T-cell (primary cell): ENCODE results near the gene GXYLT2. TPM values are rescaled to one million over a fixed set of nuclear protein-coding genes. Genes with fewer than 3 reads are reported as not detected.

ENCODE experiments used
- ATAC-seq, 4 experiments: fragments of 200-7000 bp in 3 of 4; fragments of 150-1000 bp in 1 of 4; cut with Tn5 transposase; replicated peaks in 1 of 4; 1 replicate in 3 of 4; 2 replicates in 1 of 4; pipeline ENCODE4 v1.10.0; 2021; ENCODE audit warnings: moderate library complexity in 3 of 4, mild to moderate bottlenecking in 2 of 4, moderate number of reproducible peaks in 1 of 4
- CTCF ChIA-PET, 2 donors: fragments of 300-600 bp; sonication (Branson Sonifier 250); formaldehyde crosslinking; loops; one replicate each; lab custom pipeline; 2022; ENCODE audit warnings: antibody characterized with exemption in 2 of 2; lab: Charles Lee
- POLR2A ChIA-PET, 2 donors: fragments of 300-600 bp; sonication (Branson Sonifier 250); formaldehyde crosslinking; loops; one replicate each; lab custom pipeline; 2022; ENCODE audit warnings: antibody characterized with exemption in 2 of 2; lab: Charles Lee
- DNase-seq, 35 experiments: peaks; one replicate each; pipeline versions ENCODE4 v3.0.0 to v3.0.0-alpha.2; 2013 to 2023
- H3K27ac ChIP-seq: one replicate; pipeline ENCODE4 v1.5.1; 2013; ENCODE audit warnings: low read length
- H3K27me3 ChIP-seq, 2 experiments: replicated peaks in 1 of 2; 1 replicate in 1 of 2; 2 replicates in 1 of 2; pipeline versions ENCODE4 v1.6.1 to v1.7.0; 2013; ENCODE audit warnings: low read length in 1 of 2, mixed read lengths in 1 of 2; ENCODE audit not compliant: control insufficient read depth in 2 of 2, insufficient read depth in 2 of 2; ENCODE audit errors: extremely low read depth in 1 of 2
- H3K36me3 ChIP-seq, 2 donors: 1 replicate in 1 of 2; 2 replicates in 1 of 2; pipeline versions ENCODE4 v1.6.1 to v1.7.0; 2013; ENCODE audit warnings: low read length in 1 of 2; ENCODE audit not compliant: control insufficient read depth in 2 of 2, insufficient read depth in 1 of 2; ENCODE audit errors: extremely low read depth in 1 of 2
- H3K4me1 ChIP-seq, 2 experiments: 1 replicate in 1 of 2; 2 replicates in 1 of 2; pipeline versions ENCODE4 v1.6.1 to v1.7.0; 2013; ENCODE audit warnings: low read length in 2 of 2, mixed read lengths in 1 of 2; ENCODE audit not compliant: insufficient read depth in 2 of 2, control insufficient read depth in 1 of 2; ENCODE audit errors: extremely low read depth in 1 of 2
- H3K4me3 ChIP-seq, 2 donors: 1 replicate in 1 of 2; 2 replicates in 1 of 2; pipeline versions ENCODE4 v1.5.1 to v1.7.0; 2013; ENCODE audit warnings: mild to moderate bottlenecking in 2 of 2, low read length in 1 of 2, moderate library complexity in 1 of 2; ENCODE audit not compliant: control insufficient read depth in 1 of 2; ENCODE audit errors: extremely low read depth in 1 of 2
- H3K9me3 ChIP-seq: 2 replicates; pipeline ENCODE4 v1.7.0; 2013
- H3K27ac Mint-ChIP-seq, 2 donors: one replicate each; pipeline ENCODE4 v1.8.0; 2020 to 2021; ENCODE audit warnings: mild to moderate bottlenecking in 2 of 2, mixed read lengths in 2 of 2
- H3K27me3 Mint-ChIP-seq, 2 donors: one replicate each; pipeline ENCODE4 v1.8.0; 2021 to 2022; ENCODE audit warnings: mixed read lengths in 2 of 2
- H3K36me3 Mint-ChIP-seq: one replicate; pipeline ENCODE4 v1.8.0; 2021; ENCODE audit warnings: mixed read lengths
- H3K4me1 Mint-ChIP-seq, 3 donors: one replicate each; pipeline ENCODE4 v1.8.0; 2020 to 2022; ENCODE audit warnings: mixed read lengths in 3 of 3, mild to moderate bottlenecking in 1 of 3
- H3K4me3 Mint-ChIP-seq, 3 donors: one replicate each; pipeline ENCODE4 v1.8.0; 2020 to 2022; ENCODE audit warnings: mild to moderate bottlenecking in 3 of 3, mixed read lengths in 3 of 3, moderate library complexity in 3 of 3
- H3K9me3 Mint-ChIP-seq, 3 donors: one replicate each; pipeline ENCODE4 v1.8.0; 2020 to 2022; ENCODE audit warnings: mixed read lengths in 3 of 3
- WGBS: methylation state at CpG from one replicate; pipeline ENCODE4 v1.1.5; 2013; ENCODE audit warnings: missing lambda C conversion rate; ENCODE audit not compliant: insufficient coverage; 5-methylcytosine and 5-hydroxymethylcytosine counted together
- total RNA-seq, 35 experiments: library from RNA in 6 of 35; stranded (reverse) in 6 of 35; fragments of 120-200 nt in 1 of 35; gene quantifications; one replicate each; pipeline versions ENCODE4 v1.2.1 to v1.2.4 and lab custom pipeline; 2013 to 2026

Gene GXYLT2
- total RNA-seq, 5 donors from 2014 or later (not counting 1 experiment from before 2014, with no cell fraction given): 0.09 to 0.19 TPM; not detected in 3

GRCh38 chr3:72959336-72959735 is 71.5 kb downstream of the GXYLT2 start:
- H3K4me1 Mint-ChIP-seq: peaks cover 21 to 24% (median 23%) of the 10 kb centered on the region in 3 donors
- H3K36me3 Mint-ChIP-seq: no peaks in the 10 kb centered on the region
- Histone ChIP-seq H3K9me3 (no peaks in the 10 kb centered on the region), H3K27ac (no peak overlapping the region), H3K4me1 (peaks cover 0 to 4% of the 10 kb centered on the region in 2 experiments), H3K4me3 (no peak overlapping the region), H3K36me3 (no peaks in the 10 kb centered on the region), H3K27me3 (no peaks in the 10 kb centered on the region)
- DNase-seq (no peak), ATAC-seq (no peak)
- H3K4me3 Mint-ChIP-seq: no peak overlapping the region
- WGBS: 100% methylated on average over 3 of the region's 5 CpGs
- no peak overlapping the region for H3K27ac Mint-ChIP-seq
- ChIA-PET POLR2A (no interaction called here), CTCF (interaction anchor here in 1 of 2 donors (0.6 kb wide), 1 partner anchor 52 kb away, joined by 3 read pairs; no protein-coding TSS in a partner anchor)
- H3K9me3 Mint-ChIP-seq: no peaks in the 10 kb centered on the region
- no peaks in the 10 kb centered on the region for H3K27me3 Mint-ChIP-seq

DNA sequence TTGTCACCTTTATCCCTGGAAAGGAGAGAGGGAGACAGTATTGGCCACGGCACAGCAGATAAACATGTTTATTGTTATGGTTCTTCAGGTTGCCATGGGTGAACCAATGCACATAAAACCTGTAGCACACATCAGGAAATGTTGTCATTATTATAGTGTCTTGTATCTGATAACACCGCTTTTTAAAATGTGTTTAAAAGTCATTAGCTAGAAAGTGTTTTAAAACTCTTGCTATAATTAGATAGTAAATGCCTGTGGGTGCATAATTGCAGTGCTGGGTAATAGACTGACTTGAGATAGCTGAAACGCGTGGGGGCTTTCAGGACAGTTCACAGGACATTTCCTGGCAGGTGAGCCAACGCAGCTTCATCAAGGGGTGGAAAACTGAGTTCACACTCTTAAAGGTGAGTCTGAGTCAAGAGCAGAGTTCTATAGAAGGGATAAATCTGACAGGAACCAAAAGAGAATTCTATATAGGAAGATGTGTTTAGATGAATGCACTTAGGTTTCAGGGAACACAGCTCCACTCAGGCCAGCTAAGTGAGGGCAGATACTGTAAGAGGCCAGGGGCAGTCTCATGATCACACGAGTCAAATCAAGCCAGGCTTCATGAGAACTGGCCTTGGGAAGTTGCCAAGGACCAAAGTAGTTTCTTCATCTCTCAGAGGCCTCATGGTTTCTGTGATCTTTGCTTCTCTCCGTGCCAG is 73.1 kb downstream of the GXYLT2 start:
- no peaks in the 10 kb centered on the region for H3K27me3 ChIP-seq
- H3K4me1 Mint-ChIP-seq: peaks cover 37 to 40% (median 39%) of the 10 kb centered on the region in 3 donors
- ChIA-PET CTCF (interaction anchor here in 1 of 2 donors (0.6 kb wide), 1 partner anchor 36 kb away, joined by 4 read pairs; no protein-coding TSS in a partner anchor), POLR2A (no interaction called here)
- H3K9me3 ChIP-seq: no peaks in the 10 kb centered on the region
- ATAC-seq (peak in 1 of 4 experiments; percentile 28), DNase-seq (no peak)
- H3K4me3 ChIP-seq: no peak overlapping the region
- peak overlapping the region; percentile 74 to 76 for H3K27ac Mint-ChIP-seq
- no peaks in the 10 kb centered on the region for H3K36me3 Mint-ChIP-seq
- no peaks in the 10 kb centered on the region for H3K36me3 ChIP-seq
- peak overlapping the region; percentile 48 for H3K27ac ChIP-seq
- no peaks in the 10 kb centered on the region for H3K9me3 Mint-ChIP-seq
- no peaks in the 10 kb centered on the region for H3K27me3 Mint-ChIP-seq
- 59% methylated on average over 7 of the region's 7 CpGs for WGBS
- H3K4me3 Mint-ChIP-seq: no peak overlapping the region
- H3K4me1 ChIP-seq: peaks cover 15 to 17% of the 10 kb centered on the region in 2 experiments

GRCh38 chr3:72961752-72962151 is 73.9 kb downstream of the GXYLT2 start:
- no peaks in the 10 kb centered on the region for H3K36me3 ChIP-seq
- CTCF ChIA-PET: interaction anchor here in 1 of 2 donors (0.6 kb wide), 1 partner anchor 36 kb away, joined by 4 read pairs; no protein-coding TSS in a partner anchor
- POLR2A ChIA-PET: interaction anchor here in 1 of 2 donors (0.6 kb wide), 1 partner anchor 77 kb away, joined by 4 read pairs; no protein-coding TSS in a partner anchor
- H3K27me3 ChIP-seq: no peaks in the 10 kb centered on the region
- no peak for DNase-seq
- H3K9me3 ChIP-seq: no peaks in the 10 kb centered on the region
- Mint-ChIP-seq H3K27me3 (no peaks in the 10 kb centered on the region), H3K4me3 (no peak overlapping the region), H3K9me3 (no peaks in the 10 kb centered on the region), H3K36me3 (no peaks in the 10 kb centered on the region), H3K27ac (peak overlapping the region; percentile 7 to 74), H3K4me1 (peaks cover 42 to 48% (median 42%) of the 10 kb centered on the region in 3 donors)
- 95% methylated on average over 2 of the region's 4 CpGs for WGBS
- H3K27ac ChIP-seq: no peak overlapping the region
- no peak overlapping the region for H3K4me3 ChIP-seq
- H3K4me1 ChIP-seq: peaks cover 17 to 20% of the 10 kb centered on the region in 2 experiments
- no peak for ATAC-seq

DNA sequence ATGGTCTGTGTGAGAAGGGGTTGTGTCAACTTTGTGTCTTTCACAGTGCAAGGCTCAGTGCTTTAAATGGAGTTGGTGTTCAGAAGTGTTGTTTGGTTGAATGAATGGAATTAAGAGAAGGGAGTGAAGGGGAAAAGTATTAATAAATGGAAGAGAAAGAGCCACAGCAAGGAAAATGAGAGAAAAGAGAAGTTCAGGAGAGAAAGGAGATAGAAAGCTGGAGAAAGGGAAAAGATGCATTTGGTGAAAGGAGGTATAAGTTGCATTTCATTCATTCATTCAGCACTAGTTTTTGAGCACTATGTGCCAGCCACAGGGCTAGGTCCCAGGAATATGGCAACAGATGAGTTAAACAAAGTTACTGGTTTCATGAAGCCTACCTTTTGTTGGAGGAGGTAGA is 74.5 kb downstream of the GXYLT2 start:
- H3K36me3 ChIP-seq: no peaks in the 10 kb centered on the region
- DNase-seq: no peak
- ATAC-seq: no peak
- Mint-ChIP-seq H3K4me1 (peaks cover 46 to 54% (median 47%) of the 10 kb centered on the region in 3 donors), H3K4me3 (no peak overlapping the region), H3K9me3 (no peaks in the 10 kb centered on the region), H3K27ac (peak overlapping the region in 1 of 2 donors; percentile 11), H3K36me3 (no peaks in the 10 kb centered on the region), H3K27me3 (no peaks in the 10 kb centered on the region)
- no peaks in the 10 kb centered on the region for H3K9me3 ChIP-seq
- ChIA-PET POLR2A (interaction anchor here in 1 of 2 donors (0.6 kb wide), 1 partner anchor 76 kb away, joined by 4 read pairs; no protein-coding TSS in a partner anchor), CTCF (no interaction called here)
- peaks cover 17 to 20% of the 10 kb centered on the region in 2 experiments for H3K4me1 ChIP-seq
- no peak overlapping the region for H3K4me3 ChIP-seq
- no peak overlapping the region for H3K27ac ChIP-seq
- H3K27me3 ChIP-seq: no peaks in the 10 kb centered on the region

DNA sequence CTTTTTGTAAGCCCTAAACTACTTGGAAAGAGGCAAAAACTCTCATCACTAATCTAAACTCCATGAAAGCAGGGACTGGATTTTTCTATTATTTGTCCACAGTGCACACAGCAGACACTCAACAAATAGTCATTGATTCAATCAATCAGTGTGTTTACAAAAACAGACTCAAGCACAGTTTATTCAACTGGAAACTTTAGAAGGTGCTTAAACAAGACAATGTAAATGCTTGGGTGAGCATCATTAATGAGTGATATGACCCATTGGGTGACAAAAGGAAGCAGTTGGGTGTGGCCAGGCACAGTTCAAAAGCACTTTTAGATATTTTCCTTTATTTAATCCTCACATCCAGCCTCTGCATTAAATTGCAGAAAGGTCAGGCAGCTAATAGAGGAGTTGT is 76.8 kb downstream of the GXYLT2 start:
- Histone ChIP-seq H3K36me3 (no peaks in the 10 kb centered on the region), H3K27me3 (no peaks in the 10 kb centered on the region), H3K27ac (no peak overlapping the region), H3K4me1 (peaks cover 17 to 20% of the 10 kb centered on the region in 2 experiments), H3K9me3 (no peaks in the 10 kb centered on the region), H3K4me3 (no peak overlapping the region)
- no peak overlapping the region for H3K27ac Mint-ChIP-seq
- ChIA-PET POLR2A (interaction anchor here in 1 of 2 donors (0.6 to 0.7 kb wide), 2 partner anchors 11 to 22 kb away, joined by 3 read pairs; no protein-coding TSS in a partner anchor), CTCF (no interaction called here)
- no peaks in the 10 kb centered on the region for H3K9me3 Mint-ChIP-seq
- no peaks in the 10 kb centered on the region for H3K27me3 Mint-ChIP-seq
- no peak overlapping the region for H3K4me3 Mint-ChIP-seq
- ATAC-seq: no peak
- no peaks in the 10 kb centered on the region for H3K36me3 Mint-ChIP-seq
- peaks cover 48 to 56% (median 51%) of the 10 kb centered on the region in 3 donors for H3K4me1 Mint-ChIP-seq
- DNase-seq: no peak

DNA sequence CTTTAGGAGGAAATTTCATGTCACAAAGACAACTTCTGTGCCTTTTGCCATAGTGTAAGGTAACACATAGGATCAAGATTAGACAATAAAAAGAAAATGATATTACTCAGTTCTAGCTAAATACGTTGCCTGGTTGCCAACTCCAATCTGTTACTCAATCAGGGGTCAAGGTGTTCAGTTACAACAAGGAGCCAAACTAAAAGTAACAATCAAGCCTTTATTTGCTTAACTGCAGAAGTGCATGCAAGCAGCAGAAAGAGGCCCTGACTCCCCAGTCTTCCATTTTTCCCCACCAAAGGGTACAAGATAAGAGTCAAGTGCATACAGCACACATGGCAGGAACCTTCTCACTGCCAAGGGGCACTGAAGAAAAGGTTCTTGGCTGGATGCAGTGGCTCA is 80.4 kb downstream of the GXYLT2 start:
- H3K27me3 Mint-ChIP-seq: no peaks in the 10 kb centered on the region
- CTCF ChIA-PET: no interaction called here
- H3K4me1 ChIP-seq: peaks cover 13 to 20% of the 10 kb centered on the region in 2 experiments
- H3K4me3 Mint-ChIP-seq: no peak overlapping the region
- H3K4me3 ChIP-seq: no peak overlapping the region
- DNase-seq (no peak), ATAC-seq (no peak)
- no peaks in the 10 kb centered on the region for H3K9me3 ChIP-seq
- no peaks in the 10 kb centered on the region for H3K36me3 ChIP-seq
- no peaks in the 10 kb centered on the region for H3K9me3 Mint-ChIP-seq
- 100% methylated on average over 1 of the region's 1 CpG for WGBS
- peaks cover 25 to 33% (median 29%) of the 10 kb centered on the region in 3 donors for H3K4me1 Mint-ChIP-seq
- H3K27ac ChIP-seq: no peak overlapping the region
- POLR2A ChIA-PET: no interaction called here
- no peaks in the 10 kb centered on the region for H3K36me3 Mint-ChIP-seq
- H3K27ac Mint-ChIP-seq: no peak overlapping the region
- H3K27me3 ChIP-seq: no peaks in the 10 kb centered on the region
